GM12891 (cell line): ENCODE measurements around the gene ARHGEF28.

ENCODE experiments used
- POLR2A ChIP-seq: IDR thresholded peaks from 2 replicates; pipeline ENCODE4 v1.6.1; 2011; ENCODE audit warnings: low read depth, low read length, control low read depth
- POLR2AphosphoS5 ChIP-seq: IDR thresholded peaks from 2 replicates; pipeline ENCODE4 v1.6.1; 2011; ENCODE audit warnings: low read depth, low read length, control low read depth
- TAF1 ChIP-seq: IDR thresholded peaks from 2 replicates; pipeline ENCODE4 v1.6.1; 2011; ENCODE audit warnings: low read depth, low read length, control low read depth

DNA sequence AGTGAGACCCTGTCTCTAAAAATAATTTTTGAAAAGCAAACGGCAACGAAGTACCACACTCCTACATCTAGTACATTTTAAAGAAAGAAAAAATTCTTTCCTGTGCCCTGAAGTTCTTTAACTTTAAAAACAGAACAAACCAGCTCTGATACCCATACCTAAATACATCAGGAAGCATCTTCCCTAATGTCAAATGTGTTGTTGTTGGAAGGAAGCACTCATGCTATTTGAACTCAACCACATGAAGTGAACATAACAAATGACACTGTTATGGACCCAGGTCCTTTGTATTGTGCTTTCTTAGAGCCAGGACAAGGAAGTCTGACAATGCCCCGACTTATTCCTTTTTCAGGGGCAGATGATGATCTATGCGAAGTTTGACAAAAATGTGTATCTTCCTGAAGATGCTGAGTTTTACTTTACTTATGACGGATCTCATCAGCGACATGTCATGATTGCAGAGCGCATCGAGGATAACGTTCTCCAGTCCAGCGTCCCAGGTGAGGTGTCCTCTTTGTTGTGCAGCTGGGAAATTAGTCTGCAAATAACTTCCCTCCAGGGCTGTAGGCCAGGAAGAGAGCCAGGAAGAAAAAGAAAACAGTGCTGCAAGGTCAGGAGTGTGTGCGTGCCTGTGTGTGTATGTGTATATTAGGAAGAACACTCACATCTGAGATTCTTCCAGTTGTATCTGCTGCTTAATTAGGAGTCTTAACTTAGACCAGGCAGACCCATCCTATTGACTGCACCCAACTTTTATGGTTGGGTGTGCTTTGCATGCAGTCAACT, 123.7 kb downstream of the ARHGEF28 start:
- TF ChIP-seq POLR2AphosphoS5 (no peak), POLR2A (no peak), TAF1 (no peak)
